HG03460 (cell line): ENCODE results near the gene PRKCA.

ENCODE experiments used
- ATAC-seq: cut with Tn5 transposase; IDR thresholded peaks from one replicate; pipeline ENCODE4 v1.9.1; 2021; ENCODE audit not compliant: unreplicated experiment

PRKCA gene

GRCh38 chr17:66637491-66637890, 335.1 kb downstream of the PRKCA start:
- no peak for ATAC-seq

- ATAC-seq: no peak
These were observed 336.5 kb downstream of the PRKCA start for GRCh38 chr17:66638707-66639479.

GRCh38 chr17:66643815-66644710, 341.6 kb downstream of the PRKCA start:
- no peak for ATAC-seq

GRCh38 chr17:66645259-66645658, 342.8 kb downstream of the PRKCA start:
- no peak for ATAC-seq

GRCh38 chr17:66647391-66647983, 345.1 kb downstream of the PRKCA start:
- ATAC-seq: no peak

- no peak for ATAC-seq
These were observed 347.6 kb downstream of the PRKCA start for GRCh38 chr17:66649818-66650543.

- no peak for ATAC-seq
These were observed 348.1 kb downstream of the PRKCA start for GRCh38 chr17:66650544-66650877.

GRCh38 chr17:66652840-66653507, 350.6 kb downstream of the PRKCA start:
- no peak for ATAC-seq

GRCh38 chr17:66654106-66654740, 351.8 kb downstream of the PRKCA start:
- ATAC-seq: no peak

GRCh38 chr17:66654764-66655163, 352.4 kb downstream of the PRKCA start:
- ATAC-seq: no peak

GRCh38 chr17:66655461-66655860, 353.0 kb downstream of the PRKCA start:
- ATAC-seq: no peak

- ATAC-seq: no peak
These were observed 353.4 kb downstream of the PRKCA start for GRCh38 chr17:66655861-66656260.

- no peak for ATAC-seq
These were observed 359.2 kb downstream of the PRKCA start for GRCh38 chr17:66661411-66662256.

GRCh38 chr17:66662496-66662895, 360.1 kb downstream of the PRKCA start:
- ATAC-seq: no peak

GRCh38 chr17:66663041-66663606, 360.7 kb downstream of the PRKCA start:
- no peak for ATAC-seq

- ATAC-seq: no peak
These were observed 361.9 kb downstream of the PRKCA start for GRCh38 chr17:66664336-66664735.

GRCh38 chr17:66665194-66665593, 362.8 kb downstream of the PRKCA start:
- ATAC-seq: no peak

GRCh38 chr17:66667090-66667489, 364.7 kb downstream of the PRKCA start:
- no peak for ATAC-seq

- no peak for ATAC-seq
These were observed 365.1 kb downstream of the PRKCA start for GRCh38 chr17:66667491-66668030.
